Raji (cell line): ENCODE data around the gene BAK1.

Source experiments
- POLR2A ChIP-seq: IDR thresholded peaks from 2 replicates; pipeline ENCODE4 v1.6.1; 2011; ENCODE audit warnings: low read depth, low read length, control low read depth; ENCODE audit not compliant: insufficient read depth

The BAK1 gene

GRCh38 chr6:33579828-33580714 is at the start of gene BAK1:
TSS of gene BAK1 (minus strand) at chr6:33580276. CDS start at chr6:33577604, 2,672 bp downstream.
- peak; percentile 83 for TF ChIP-seq POLR2A

- peak; percentile 30; the same call in 1 of the 2 replicates for TF ChIP-seq POLR2A
These were observed 48.4 kb upstream of the BAK1 start for GRCh38 chr6:33628401-33628964.

- TF ChIP-seq POLR2A, result no peak
These were observed 47.8 kb upstream of the BAK1 start for GRCh38 chr6:33627876-33628275.

GRCh38 chr6:33624856-33625255 is 44.8 kb upstream of the BAK1 start:
- TF ChIP-seq POLR2A, result no peak

GRCh38 chr6:33623895-33624381 is 43.9 kb upstream of the BAK1 start:
- TF ChIP-seq POLR2A, result no peak

- no peak for TF ChIP-seq POLR2A
These were observed 42.7 kb upstream of the BAK1 start for GRCh38 chr6:33622456-33623431.

GRCh38 chr6:33621711-33622388 is 41.8 kb upstream of the BAK1 start:
- no peak; the same call in 1 of the 2 replicates for TF ChIP-seq POLR2A

GRCh38 chr6:33620856-33621710 is 41.0 kb upstream of the BAK1 start, which contains the start of gene ITPR3:
TSS of gene ITPR3 (plus strand) at chr6:33621322. CDS start at chr6:33621603, 281 bp downstream.
- peak; percentile 78 for TF ChIP-seq POLR2A

GRCh38 chr6:33620158-33620855 is 40.2 kb upstream of the BAK1 start:
- no peak for TF ChIP-seq POLR2A

- no peak for TF ChIP-seq POLR2A
These were observed 39.2 kb upstream of the BAK1 start for GRCh38 chr6:33619166-33619840.

GRCh38 chr6:33616913-33617312 is 36.8 kb upstream of the BAK1 start:
- TF ChIP-seq POLR2A, result no peak

- no peak for TF ChIP-seq POLR2A
These were observed 36.0 kb upstream of the BAK1 start for GRCh38 chr6:33616113-33616512.
